22Rv1 (cell line): ENCODE results near the gene ZNF90.
"Not testable (repeated sequence)": the region's sequence is repeated elsewhere in the genome, so short reads cannot be mapped to it uniquely, and the experiment has no call there.

ENCODE experiments used
- CTCF ChIP-seq: fragments of 450-650 bp; IDR thresholded peaks from 2 replicates; pipeline ENCODE4 v1.5.1; 2017; ENCODE audit warnings: mild to moderate bottlenecking
- ZFX ChIP-seq: fragments of 450-650 bp; IDR thresholded peaks from 2 replicates; pipeline ENCODE4 v1.6.1; 2017; ENCODE audit warnings: antibody characterized with exemption, borderline replicate concordance

- not testable (repeated sequence) for TF ChIP-seq ZFX, CTCF
Observed at GRCh38 chr19:20137714-20138113, 59.9 kb downstream of the ZNF90 start.
